ENCODE data around the gene SHD.
A peak's percentile ranks its signal among the peaks of the same experiment; 100 is the strongest.

Gene SHD

DNA sequence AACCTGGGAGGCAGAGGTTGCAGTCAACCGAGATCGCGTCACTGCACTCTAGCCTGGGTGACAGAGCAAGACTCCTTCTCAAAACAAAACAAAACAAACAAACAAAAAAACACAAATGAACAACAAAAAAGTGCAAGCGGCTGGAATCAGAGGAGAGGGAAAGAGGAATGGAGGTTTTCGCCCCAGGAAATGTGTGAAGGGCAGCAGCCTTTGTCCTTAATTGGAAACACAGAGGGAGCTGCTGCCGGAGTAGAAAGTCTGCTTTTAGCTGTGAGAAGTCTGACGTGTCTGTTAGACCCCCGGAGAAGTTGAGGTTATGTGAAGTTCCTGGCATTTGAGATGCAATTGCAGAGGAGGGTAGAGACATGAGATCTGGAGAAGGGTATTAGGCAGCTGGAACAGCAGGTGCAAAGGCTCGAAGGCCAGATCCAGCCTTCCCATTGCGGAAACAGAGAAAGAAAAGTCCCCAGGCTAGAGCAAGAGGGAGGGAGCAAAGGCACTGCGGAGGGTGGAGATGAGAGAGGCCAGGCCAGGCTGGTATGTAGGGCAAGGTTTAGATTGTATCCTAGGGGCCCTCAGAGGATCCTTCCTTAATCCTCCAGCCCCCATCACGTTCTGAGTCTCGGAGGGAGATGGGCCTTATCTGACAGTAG lies 22.6 kb downstream of the SHD start:
- no peak for DNase-seq

DNA sequence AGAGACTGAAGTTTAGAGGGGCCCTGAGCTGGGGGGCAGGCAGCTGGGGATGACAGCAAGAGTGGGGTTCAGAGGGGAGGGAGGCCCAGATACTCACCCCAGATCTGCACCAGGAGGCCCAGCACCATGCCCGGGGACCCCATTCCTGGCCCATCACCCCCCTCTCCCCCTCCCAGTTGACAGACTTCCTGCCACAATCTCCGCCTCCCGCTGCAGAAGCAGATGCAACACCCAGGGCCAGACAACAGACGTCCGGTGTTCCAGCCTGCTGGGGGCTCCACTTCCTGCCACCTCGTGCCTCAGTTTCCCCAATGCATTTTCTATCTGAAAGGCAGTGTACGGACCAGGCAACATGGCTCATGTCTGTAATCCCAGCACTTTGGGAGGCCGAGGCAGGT lies 23.2 kb downstream of the SHD start, which contains the start of gene TMIGD2:
TMIGD2 (minus strand) TSS at position 147 of the 398 bp plus-strand sequence; CDS start at position 143, 4 bp downstream.
- no peak for DNase-seq

DNA sequence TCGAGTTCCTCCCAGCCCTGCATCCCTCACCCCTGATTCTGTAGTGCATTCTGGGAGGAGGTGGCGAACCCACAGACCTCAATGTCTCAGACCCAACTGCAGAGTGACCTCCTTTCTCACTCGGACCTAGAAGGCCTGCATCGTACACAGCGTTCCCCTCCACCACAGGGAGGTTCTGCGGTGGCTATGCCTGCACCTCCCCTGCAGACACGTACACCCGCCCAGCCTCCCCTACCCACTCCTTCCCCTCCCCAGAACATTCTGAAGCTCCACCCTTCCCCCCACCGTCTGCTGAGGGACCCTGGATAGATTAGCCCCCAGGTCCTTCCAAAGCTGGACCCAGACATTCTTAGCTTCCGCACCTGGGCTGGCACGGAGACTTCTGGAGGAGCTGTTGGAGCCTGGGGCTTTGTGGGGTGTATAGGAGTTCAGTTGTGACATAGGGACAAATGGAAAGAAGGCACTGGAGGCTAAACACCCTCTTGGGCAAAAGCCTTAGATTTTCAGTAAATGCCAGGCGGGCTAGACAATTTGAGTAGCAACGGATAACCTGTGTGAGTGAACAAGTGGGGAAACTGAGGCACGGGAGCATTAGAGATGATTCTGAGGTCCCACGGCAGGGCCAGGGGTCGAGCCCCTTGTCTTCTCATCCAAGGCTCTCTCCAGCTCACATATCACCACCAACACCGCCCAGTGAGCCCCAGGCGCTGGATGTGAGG lies 24.9 kb downstream of the SHD start:
- no peak for DNase-seq

DNA sequence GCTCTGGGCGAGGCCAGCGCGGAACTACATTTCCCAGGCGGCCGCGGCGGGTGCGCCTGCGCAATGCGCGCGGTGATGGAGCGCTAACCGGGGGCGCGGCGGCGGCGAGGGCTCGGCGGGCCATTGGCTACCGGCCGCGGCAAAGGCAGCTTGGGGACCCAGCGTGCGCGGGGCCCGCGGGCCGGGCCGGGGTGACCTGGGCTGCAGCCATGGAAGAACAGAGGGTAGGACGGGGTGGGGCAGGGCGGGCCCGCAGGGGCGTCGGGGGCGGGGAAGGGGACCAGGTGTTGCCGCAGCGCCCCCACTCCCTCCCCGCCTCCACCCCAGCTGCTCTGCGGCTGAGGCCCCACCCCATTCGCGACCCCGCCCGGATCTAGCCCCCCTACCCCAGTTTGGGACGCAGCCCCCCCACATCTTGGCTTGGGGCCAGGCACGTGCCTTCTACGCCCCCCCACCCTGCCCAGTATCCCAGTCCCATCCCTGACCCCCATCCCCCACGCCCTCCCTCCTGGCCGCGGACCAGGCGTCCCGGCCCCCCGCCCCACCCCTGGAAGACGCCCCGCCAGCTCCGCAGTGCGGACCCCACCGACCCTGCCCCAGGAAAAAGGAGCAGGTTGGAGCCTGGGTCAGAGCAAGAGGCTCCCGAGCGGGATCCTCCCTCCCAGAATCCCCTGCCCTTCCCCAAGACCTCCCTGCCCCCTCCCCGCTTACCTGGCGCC lies 25.6 kb downstream of the SHD start, which contains the start of gene FSD1:
FSD1 (plus strand) TSS at position 61 of the 719 bp plus-strand sequence; CDS start at position 210, 149 bp downstream.
- DNase-seq, result peak; percentile 80

GRCh38 chr19:4305257-4305612 lies 26.2 kb downstream of the SHD start:
- DNase-seq, result no peak

DNA sequence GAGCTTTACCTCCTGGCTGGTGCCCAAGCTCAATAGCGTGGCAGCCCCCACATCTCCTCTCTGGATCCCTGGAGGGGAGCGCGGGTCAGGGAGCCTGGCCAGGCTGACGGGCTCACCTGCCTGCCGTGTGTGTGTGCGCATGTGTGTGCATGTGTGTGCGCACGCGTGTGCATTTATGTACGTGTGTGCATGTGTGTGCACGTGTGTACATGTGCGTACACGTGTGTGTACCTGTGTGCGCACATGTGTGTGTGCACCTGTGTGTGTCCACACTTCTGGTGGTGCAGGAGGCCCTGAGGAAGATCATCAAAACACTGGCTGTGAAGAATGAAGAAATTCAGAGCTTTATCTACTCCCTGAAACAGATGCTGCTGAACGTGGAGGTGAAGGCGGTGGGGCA lies 26.6 kb downstream of the SHD start:
- no peak for DNase-seq

GRCh38 chr19:4310247-4311121 lies 31.4 kb downstream of the SHD start:
- DNase-seq, result no peak

DNA sequence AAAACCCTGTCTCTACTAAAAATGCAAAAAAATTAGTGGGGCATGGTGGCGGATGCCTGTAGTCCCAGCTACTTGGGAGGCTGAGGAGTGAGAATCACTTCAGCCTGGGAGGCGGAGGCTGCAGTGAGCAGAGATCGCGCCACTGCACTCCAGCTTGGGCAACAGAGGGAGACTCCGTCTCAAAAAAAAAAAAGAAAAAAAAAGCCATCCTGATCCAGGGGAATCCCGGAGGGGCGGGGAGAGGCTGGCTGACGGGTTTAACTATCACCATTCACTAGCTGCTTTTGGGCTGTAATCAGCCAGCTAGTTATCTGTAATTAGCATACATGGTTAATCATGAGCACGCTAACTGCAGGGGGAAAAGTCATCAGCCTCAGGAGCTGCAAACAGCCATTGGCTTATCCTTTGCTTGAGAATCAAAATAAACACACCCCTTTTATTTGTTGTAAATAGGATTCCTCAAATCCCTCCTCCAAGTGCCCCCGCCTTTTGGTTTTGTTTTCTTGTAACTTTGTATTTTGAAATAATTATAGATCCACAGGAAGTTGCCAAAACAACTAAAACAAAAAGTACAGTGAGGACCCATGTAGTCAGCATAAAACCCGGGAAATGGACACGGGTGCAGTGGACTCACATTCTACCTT lies 34.9 kb downstream of the SHD start:
- DNase-seq, result no peak

DNA sequence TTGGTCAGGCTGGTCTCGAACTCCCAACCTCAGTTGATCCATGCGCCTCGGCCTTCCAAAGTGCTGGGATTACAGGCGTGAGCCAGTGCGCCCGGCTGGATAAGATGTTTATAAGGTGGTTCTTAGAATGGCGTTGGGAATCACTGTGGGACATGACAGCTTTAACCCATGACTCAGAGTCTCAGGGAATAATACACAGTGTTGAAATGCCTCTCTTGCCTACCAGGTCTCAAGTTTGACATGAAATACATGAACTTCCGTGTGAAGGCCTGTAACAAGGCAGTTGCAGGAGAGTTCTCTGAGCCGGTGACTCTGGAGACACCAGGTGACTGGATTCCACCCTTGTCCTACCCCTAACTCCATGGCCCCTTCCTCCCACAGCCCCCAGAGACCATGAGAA lies 37.9 kb downstream of the SHD start:
- no peak for DNase-seq

- no peak for DNase-seq
Measured at GRCh38 chr19:4318460-4318859, 39.4 kb downstream of the SHD start.

GRCh38 chr19:4319067-4319718 lies 40.1 kb downstream of the SHD start:
- DNase-seq, result no peak

DNA sequence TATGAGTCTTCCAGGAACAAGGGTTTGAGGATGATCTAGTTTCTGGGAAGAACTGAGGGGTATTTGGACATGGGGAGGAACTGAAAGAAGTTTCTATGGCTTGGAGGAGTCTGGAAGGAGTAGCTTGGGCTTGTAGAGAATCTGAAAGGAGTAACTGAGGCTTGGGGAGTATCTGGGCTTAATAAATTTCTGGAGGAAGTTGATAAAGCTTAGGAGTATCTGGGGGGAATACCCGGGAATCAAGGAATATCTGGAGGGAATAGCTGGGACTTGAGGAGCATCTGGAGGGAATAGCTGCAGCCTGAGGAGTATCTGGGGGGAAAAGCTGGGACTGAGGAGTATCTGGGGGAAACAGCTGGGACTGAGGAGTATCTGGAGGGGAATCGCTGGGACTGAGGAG lies 41.4 kb downstream of the SHD start:
- no peak for DNase-seq

DNA sequence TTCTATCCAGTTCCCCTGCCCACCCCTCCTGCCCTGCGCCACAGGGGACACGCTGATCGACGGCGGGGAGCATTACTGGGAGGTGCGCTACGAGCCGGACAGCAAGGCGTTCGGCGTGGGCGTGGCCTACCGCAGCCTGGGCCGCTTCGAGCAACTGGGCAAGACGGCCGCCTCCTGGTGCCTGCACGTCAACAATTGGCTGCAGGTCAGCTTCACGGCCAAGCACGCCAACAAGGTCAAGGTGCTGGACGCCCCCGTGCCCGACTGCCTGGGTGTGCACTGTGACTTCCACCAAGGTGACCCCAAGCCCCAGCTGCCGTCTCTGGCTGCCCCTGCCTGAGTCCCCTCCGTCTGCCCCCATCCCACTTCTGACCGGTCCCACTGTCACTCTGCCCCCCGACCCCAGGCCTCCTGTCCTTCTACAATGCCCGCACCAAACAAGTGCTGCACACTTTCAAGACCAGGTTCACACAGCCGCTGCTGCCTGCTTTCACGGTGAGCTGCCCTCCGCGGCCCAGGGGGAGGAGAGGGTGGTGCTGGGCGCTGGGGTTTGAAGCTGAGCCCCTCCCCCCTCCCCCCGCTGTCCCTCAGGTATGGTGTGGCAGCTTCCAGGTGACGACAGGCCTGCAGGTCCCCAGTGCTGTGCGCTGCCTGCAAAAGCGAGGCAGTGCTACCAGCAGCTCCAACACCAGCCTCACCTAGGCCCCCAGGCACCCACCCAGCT lies 44.0 kb downstream of the SHD start:
- DNase-seq, result no peak

- no peak for DNase-seq
Measured at GRCh38 chr19:4323692-4324091, 44.6 kb downstream of the SHD start.

DNA sequence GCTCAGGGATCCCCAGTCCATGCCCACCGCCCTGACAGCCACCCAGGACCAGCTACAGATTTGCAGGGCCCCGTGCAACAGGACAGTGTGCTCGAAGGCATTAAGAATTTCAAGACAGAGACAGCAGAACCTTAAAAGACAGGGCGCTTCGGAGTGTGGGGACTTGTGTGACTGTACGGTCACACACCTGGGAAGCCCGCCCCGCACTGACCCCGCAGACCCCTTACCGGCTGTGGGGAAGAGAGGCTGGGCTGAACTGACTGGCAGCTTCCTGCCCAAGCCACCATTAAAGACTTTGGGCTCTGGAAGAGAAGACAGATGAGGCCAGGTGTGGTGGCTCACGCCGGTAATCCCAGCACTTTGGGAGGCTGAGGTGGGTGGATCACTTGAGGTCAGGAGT lies 45.2 kb downstream of the SHD start:
- no peak for DNase-seq

DNA sequence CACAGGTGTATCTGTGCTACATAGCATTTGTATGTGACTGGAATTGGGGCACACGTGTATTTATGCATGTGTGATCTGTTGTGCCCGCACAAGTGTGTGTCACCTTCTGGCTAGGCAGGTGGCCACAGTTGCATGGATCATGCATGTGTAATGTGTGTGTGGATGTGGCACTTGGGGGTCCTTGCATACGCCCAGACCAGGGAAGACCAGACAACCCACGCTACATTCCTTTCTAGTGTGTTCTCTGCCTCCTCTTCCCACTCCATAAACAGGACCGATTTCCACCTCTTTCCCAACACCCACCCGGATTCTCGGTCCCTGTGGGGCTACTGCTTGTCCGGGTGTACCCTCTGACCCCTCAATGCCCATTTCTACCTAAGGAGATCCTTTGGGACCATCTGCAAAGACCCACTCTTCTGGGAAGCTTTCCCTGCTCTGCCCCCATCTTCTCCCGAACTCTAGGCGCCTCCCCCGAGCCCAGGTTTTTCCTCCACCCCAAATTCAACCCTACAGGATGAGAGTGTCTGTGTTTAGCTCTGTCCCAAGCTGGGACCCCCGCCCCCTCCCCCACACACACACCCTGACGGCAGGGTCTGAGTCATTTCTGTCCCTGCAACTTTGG lies 47.3 kb downstream of the SHD start:
- no peak for DNase-seq

DNA sequence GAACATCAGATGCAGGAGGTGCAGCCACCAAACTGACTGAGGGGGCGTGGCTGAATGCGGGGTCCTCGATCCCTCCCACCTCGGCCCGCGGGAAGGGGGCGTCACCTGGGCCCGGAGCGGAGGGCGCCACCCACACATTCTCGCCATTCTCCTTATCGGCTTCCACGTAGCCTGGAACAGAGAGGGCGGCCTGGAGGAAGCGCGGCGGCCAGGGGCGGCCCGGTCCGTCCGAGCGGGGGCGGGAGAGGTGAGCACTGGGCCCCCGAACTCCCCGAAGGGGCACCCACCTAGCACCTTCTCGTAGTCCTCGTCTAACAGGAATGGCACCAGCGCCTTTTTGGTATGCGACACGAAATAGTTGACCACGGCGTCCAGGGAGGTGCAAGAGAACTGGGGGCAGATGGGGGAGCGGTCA lies 47.8 kb downstream of the SHD start:
- DNase-seq, result no peak

DNA sequence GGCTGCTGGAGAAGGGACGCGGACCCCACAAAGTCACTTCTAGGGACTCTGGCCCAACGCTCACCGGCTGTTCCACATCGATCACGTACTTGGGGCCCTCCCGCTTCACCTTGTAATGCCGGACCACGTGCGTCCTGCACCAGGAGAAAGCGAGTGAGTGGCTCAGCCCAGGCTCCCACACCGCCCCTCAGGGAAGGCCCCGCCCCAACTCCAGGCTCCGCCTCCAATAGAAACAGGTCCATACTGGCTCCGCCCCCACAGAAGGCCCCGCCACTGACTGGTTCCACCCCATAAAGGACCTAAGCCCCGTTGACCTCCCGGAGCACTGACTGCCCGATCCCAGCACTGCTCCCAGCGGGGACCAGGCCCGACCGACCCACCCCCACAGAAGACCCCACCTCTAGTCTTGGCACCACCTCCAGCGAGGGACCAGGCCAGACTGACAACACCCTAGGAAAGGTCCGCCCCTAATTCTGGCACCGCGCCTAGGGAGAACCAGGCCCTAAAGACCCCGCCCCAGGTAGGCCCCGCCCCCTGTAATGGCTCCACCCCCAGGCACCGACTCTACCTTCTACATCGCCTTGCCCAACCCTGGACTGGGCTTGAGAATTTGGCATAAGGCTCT lies 48.3 kb downstream of the SHD start:
- DNase-seq, result peak; percentile 92

GRCh38 chr19:4327877-4328242 lies 48.8 kb downstream of the SHD start:
- DNase-seq, result no peak

Data from NCI-H345 (cell line).